Posterior cingulate gyrus (tissue), 11 donors: ENCODE measurements around the gene PIM1.
"Not testable (repeated sequence)": the region's sequence is repeated elsewhere in the genome, so short reads cannot be mapped to it uniquely, and the experiment has no call there.

Experiments
- DNase-seq, 10 donors: peaks; one replicate each; pipeline versions ENCODE4 v3.0.0 to v3.0.0-alpha.2; 2020 to 2021; ENCODE audit warnings: mixed read lengths in 3 of 10
- intact Hi-C: fragments of 100-400 bp; cut with DNase I; formaldehyde crosslinking; loops from one replicate; pipeline ENCODE4 v1.15.1; 2023

Gene PIM1

DNA sequence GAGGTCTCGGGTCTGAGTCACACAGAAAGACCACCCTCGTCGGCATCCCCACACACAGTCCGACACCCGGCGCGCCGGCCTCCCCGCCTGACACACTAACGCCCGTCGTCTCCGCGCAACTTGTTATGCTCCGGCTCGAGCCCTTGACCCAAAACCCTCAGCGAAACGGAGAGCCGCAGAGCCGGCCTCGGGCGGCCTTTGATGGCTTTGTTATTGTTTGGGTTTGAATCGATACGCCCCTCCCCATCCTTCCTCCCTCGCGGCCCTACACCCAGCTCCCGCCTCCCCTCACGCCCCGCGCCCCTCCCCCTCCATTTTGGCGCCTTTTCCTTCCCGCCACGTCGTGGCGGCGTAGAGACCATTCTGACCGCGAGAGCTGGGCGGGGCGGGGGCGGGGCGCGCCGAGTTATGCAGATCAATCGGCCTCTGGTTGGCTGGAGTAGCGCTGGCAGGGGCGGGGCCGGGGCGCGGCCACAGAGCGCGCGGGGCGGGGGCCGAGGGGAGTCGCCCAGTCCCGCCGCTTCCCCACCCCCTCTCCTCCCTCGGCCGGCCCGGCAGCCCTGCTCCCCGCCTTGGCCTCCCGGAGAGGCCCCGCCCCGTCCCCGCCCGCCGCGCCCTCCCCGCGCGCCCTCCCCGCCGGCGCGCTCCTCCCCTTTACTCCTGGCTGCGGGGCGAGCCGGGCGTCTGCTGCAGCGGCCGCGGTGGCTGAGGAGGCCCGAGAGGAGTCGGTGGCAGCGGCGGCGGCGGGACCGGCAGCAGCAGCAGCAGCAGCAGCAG, at the start of gene PIM1:
TSS of gene PIM1 (plus strand) at position 657 of the 777 bp plus-strand sequence. CDS start 424 bp downstream, outside the sequence.
- intact Hi-C loops = loop anchor here (5.0 to 10.0 kb wide), 2 partner anchors 285 to 402 kb away; partner anchors contain the start of gene C6orf89
- DNase-seq = peak; percentile 97 to 100 (median 99)

DNA sequence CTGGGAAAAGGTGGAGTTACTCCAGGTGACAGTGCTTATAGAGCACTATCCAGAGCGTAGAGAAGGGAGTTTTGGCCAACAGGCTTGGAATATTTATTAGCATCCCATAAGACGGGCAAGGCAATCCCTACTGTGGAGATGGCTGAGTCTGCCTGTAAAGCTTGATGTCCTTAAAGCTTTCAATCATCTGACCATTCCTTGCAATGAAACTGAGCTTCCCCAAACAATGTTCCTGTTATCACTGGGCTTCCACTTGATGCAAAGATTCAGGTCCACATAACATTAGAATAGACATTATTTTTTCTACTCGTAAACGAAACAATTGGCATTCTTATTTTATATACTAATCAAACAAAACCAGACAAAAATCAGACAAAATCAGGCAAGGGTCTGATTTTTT, 48.4 kb upstream of the PIM1 start:
- intact Hi-C loops = no loop called here
- DNase-seq = no peak

DNA sequence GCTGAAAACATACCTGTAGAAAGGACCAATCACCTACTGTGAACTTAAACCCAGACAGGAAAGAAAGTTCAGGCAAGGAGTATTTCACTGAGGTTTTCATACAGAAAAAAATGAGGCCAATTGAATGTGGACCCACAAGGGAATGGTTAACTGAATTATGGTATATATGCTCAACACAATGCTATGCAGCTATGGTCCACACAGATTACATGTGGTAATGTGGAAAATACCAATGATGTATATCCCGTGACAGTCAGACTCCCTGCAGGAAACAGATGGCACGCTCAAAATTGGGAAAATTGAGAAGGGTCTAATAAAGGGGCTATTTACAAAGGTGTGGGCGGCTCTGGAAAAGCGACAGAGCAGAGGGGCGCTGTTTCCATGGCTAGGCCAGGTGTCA, 47.1 kb upstream of the PIM1 start:
- intact Hi-C loops = no loop called here

DNA sequence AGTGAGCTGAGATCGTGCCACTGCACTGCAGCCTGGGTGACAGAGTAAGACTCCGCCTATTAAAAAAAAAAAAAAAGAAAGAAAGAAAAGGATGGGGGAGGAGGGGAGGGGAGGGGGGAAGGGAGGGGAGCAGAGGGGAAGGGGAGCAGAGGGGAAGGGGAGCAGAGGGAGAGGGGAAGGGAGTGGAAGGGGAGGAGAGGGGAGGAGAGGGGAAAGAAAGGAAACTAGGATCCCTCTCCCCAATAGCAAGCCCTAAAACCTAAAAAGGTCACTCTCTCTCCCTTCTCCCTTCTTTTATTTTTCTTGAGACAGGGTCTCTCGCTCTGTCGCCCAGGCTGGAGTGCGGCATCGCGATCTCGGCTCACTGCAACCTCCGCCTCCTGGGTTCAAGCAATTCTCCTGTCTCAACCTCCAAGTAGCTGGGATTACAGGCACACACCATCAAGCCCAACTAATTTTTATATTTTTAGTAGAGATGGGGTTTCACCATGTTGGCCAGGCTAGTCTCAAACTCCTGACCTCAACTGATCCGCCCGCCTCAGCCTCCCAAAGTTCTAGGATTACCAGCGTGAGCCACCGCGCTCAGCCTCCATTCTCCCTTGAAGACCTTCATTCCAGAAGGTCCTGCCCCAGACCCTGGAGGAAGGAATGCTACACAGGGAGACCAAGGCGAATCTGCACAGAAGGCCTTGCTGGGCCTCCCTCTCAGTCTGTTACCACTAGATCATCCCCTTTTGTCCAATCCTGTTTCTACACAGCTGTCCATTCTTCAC, 45.8 kb upstream of the PIM1 start:
- intact Hi-C loops = no loop called here
- peak in 1 of 10 donors; percentile 58 for DNase-seq

More for the DNA sequence above, 47.1 kb upstream of the PIM1 start:
- DNase-seq = no peak

DNA sequence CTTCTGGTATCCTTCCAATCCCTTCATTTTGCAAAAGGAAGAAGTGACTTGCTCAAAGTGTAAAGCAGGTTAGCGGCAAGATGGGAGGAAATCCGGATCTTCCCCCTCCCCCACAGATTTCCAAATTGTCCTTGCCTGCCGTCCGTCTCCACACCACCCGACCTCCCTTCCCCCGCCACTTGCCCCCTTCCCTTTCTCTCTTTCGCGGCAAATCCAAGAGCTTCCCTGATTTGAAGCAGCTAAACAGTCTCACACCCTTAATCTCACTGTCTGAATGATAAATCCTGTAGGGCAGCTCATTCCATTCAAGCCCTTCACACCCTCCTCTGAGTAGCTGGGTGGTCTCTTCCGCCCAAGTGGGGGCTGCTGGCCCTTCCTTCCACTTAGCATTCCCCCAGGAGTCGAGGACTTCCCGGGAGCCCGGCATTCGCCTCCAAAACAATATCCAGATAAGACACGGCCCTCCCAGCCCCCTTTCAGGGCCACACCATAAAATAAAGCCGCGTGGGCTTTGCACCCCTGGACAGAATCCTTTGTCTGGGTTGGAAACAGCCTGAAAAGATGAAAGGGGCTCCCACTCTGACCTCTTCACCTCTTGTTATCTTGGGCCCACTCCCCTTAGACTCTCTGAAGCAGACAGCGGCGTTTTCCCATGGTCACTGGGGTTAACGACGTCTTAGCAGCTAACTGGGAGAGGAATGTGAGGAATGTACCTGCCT, 44.0 kb upstream of the PIM1 start:
- intact Hi-C loops = no loop called here
- peak in 1 of 10 donors; percentile 28 for DNase-seq

DNA sequence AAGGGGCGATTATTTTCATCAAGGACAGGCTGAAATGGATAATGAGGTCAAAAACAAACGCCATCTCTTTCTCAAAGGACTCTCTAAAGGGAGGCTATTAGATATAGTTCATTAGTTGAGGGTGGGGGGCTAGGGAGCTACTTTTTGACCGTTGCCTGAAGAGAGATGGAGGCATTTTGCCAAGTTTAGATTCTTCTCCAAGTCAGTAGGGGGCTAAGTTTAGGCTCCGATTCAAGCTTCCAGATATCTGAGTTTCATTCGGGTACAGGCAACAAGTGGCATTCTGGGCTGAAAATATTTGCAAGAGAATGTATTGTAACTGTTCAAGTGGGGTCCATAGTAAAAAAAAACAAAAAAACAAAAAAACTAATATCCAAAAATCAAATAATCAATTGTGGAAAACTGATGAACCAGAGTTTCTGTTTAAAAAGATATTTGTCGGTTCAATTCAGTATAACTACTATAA, 43.4 kb upstream of the PIM1 start:
- intact Hi-C loops = no loop called here
- DNase-seq = no peak

DNA sequence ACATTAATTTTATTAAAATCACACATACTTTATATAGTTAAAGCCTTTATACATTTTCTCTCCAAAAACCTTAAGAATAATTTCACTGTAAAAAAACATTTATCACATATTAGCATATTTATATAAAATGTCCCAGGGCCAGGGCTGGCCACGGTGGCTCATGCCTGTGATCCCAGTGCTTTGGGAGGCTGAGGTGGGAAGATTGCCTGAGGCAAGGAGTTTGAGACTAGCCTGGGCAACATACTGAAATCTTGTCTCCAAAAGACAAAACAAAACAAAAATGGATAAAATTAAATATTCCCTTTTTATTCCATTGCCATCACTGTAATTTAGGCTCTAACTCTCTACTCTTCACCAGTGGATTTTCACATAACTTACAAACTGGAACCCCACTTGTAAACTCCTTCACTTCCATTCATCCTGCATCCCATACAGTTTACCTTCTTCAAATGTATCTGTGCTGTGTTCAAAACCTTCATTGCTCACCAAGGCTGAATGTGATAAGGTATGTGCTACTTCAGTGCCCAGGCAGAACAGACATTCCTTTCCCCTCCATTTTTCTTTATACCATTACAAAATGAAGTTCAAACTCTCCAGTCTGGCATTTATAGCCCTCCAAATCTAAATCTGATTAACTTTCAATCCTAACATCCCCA, 42.9 kb upstream of the PIM1 start:
- peak in 1 of 10 donors; percentile 25 for DNase-seq
- intact Hi-C loops = no loop called here

DNA sequence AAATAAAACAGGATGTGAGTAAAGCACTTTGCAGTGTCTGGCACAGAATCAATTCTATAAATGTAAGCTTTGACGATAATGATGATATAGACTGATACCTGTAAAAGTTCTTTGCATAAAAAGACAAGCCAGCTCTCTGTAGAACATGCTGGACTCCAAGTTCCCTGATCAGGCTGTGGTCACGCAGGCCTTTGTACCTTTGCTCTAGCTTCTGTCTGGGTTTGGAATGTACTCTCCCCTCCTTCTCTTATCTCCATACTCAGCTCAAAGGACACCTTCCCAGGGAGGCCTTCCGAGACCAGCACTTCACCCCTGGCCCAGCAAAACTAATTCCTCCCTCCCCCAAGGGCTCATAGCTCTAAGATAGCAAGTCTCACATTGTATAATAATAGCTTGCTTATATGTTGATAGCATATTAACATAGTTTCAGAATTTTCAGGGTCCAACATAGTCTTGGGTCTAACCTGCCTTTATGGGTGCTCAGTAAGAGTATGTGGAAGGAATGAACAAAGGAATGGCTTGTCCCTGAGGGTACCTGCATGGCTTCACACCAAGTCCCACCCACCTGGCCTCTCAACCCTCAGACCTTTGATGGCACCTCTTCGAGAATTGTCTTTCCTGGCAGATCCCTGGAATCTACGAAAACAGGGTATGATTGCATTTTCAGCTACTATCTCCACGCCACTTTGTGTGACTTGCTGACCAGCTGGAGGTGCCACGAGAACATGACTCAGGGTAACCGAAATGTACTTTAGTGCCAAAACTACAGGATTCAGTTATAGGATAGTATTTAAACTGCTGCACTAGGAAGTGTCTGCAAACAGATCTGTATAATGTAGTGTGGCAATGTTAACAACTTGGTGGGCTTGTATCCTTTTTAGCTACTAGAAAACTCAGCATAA, 41.7 kb upstream of the PIM1 start:
- intact Hi-C loops = no loop called here
- no peak for DNase-seq

DNA sequence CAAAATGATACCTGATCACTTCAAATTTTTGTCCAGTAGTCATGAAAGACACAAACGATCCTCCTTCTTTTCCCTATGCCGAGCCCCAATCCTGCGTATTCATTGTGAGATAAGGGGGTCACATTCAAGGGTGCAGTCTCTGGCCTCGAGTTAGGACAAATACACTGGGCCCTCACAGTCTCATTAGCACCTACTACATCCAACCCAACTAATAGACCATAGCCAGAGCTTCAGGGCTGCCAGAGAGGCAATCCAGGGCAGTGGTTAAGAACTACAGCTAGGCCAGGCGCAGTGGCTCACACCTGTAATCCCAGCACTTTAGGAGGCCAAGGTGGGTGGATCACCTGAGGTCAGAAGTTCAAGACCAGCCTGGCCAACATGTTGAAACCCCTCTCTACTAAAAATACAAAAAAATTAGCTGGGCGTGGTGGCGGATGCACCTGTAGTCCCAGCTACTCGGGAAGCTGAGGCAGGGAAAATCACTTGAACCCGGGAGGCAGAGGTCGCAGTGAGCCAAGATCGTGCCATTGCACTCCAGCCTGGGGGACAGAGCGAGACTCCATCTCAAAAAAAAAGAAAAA, 41.0 kb upstream of the PIM1 start:
- DNase-seq = peak in 1 of 10 donors; percentile 37
- intact Hi-C loops = not testable (repeated sequence)

DNA sequence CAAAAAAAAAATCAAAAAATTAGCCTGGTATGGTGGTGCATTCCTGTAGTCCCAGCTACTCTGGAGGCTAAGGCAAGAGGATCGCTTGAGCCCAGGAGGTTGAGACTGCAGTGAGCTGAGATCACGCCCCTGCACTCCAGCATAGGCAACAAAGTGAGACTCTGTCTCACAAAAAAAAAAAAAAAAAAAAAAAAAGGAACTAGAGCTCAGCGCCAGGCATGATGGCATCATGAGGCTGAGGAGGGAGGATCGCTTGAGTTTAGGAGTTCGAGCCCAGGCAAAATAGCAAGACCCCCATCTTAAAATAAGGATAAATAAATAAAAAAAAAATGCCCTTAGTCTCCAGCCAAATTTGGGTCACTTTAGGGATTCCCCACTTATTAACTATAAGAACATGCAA, 40.4 kb upstream of the PIM1 start:
- DNase-seq = no peak
- intact Hi-C loops = no loop called here

DNA sequence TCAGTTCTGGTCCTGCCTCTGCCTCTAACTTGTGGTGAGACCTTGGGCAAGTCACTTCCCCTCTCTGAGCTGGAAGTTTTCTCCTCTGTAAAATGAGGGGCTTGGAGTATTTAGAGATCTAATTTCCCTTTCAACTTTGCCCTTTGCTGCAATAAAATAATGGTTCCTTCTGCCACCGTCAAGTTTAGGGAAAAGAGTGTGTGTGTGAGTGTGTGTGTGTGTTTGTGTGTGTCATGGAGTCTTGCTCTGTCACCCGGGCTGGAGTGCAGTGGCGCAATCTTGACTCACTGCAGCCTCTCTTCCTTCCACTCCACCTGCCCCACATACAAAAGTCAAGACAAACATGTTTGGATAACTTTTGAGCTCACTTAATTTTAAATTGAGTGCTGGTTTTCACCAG, 39.2 kb upstream of the PIM1 start:
- intact Hi-C loops = no loop called here
- DNase-seq = peak in 1 of 10 donors; percentile 12

DNA sequence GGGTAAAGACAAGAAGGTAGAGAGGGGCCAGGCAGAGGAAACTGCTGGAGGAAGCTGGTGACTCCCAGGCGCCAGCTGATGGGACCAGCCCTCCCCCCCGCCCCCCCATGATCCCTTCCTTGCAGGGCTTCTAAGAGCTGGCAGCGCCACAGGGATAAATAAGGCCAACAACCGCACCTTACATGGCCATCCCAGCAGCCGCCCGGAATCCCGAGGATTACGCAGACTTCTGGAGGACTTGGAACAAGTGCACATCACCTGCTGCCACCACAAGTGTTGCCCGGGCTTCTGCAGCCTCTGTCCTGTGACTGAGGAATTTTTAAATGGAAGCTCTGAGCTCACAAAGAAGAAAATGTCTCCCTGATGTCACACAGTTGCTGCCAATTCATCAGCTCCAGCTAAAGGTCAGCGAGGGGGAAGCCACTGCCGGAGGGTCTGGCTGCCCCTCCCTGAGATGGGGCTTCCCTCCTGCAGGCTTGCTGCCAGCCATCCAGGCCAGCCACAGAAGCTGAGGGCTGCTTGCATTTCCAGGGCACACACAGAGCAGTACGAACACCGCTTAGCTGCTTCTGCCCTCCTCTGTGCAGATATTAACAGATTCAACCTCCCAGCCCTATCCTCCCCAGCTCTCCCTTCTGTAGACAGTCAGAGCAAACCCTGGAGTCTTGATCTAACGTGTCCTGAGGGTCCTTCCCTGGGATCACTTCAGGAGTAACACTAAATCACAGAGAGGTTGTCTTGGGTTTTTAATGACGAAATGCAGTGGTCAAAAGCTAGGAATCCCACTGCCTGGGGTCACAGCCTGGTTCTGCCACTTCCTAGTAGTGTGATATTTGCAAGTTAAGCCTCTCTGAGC, 38.6 kb upstream of the PIM1 start:
- intact Hi-C loops = no loop called here
- DNase-seq = peak in 4 of 10 donors; percentile 9 to 77 (median 23)

DNA sequence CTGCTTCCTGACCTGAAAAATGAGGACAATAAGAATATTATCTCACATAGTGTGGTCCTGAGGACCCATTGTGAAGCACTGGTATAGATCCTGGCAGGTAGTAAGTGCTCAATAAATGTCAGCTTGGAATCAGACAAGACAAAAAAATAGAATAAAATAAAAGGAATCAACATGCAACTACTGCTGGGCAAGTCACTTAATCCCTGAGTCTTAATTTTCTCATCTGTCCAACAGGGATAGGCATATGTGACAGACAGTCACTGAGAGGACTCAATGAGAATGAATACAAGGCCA, 38.0 kb upstream of the PIM1 start:
- intact Hi-C loops = no loop called here
- DNase-seq = no peak

DNA sequence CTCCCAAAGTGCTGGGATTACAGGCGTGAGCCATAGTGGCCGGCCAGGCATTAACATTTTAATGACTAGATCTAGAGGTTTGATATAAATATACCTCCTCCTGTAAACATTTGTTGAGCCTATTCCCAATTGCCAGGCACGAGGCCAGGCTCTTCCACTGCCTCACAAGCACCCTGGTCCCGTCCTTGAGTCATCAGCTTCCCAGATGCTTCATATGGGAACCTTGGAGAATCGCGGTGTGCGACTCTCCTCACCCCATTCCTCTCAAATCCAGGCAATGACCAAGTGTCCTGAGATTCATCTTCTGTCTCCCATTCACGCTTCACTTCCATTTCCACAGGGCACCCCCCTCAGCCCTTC, 35.9 kb upstream of the PIM1 start:
- DNase-seq = peak in 1 of 10 donors; percentile 24
- intact Hi-C loops = no loop called here

DNA sequence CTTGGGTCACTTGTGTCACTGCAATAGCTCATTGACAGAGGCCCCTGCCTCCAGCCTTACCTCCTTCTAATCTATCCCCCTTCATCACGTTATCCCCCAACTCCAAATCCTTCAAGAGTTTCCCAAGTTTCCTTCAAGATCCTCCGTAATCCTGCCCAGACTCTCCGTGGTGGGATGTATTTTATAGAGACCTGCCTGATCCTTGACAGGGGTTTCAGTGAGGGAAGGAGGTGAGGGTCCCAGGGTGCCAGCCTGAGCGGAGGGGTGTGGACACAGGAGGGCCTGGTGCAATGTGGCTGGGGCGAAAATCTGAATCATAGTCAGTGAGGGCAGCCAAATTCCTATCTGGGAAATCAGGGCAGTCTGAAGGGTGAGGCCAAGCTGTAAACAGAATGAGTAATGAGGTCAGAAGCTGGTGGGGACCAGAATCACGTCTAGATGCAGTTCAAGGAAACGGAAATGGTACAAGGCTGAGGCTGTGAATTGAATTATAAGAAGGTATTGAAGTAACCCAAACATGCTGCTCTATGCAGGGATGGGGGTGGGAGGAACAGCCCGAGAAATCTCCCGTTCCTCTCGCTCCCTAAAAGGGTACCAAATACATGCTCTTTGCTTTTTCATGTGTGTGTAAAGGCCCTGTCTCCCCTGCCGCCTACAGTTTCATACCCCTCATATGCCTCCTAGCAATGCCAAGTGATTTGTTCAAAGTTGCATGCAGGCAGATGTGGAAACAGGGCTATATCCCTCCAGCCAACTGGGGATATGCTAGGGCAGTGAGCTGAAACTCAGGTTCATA, 35.4 kb upstream of the PIM1 start:
- DNase-seq = no peak
- intact Hi-C loops = no loop called here

DNA sequence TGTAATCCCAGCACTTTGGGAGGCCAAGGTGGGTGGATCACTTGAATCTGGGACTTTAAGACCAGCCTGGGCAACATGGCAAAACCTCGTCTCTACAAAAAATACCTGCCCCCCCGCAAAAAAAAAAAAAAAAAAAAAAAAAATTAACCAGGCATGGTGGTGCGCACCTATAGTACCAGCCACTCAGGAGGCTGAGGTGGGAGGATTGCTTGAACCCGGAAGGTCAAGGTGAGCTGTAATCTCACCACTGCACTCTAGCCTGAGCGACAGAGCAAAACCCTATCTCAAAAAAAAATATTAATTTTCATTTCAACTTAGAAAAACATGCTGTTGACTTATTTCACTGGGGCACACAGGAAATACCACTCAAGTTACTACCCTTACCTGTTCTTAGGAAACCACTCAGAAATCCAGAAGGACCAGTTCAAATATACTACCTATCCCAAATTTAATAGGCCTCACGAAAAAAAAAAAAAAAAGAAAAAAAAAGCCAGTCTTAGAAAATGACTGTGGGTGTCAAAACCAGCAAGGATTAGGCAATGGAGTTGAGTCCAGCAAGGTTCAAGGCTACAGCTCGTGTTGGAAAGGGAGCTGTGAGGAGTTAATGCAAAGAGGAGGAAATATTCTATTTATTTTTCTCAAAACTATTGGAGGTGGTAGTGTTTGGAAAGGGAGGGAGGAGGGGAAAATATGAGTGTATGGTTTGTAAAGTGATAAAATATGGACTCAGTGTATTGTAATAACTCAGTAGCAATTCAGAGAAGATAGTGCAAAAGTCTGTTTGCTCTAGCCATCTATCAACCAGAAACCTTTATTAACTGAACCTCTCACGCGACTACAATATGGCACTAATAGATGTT, 33.9 kb upstream of the PIM1 start:
- intact Hi-C loops = no loop called here
- no peak for DNase-seq

DNA sequence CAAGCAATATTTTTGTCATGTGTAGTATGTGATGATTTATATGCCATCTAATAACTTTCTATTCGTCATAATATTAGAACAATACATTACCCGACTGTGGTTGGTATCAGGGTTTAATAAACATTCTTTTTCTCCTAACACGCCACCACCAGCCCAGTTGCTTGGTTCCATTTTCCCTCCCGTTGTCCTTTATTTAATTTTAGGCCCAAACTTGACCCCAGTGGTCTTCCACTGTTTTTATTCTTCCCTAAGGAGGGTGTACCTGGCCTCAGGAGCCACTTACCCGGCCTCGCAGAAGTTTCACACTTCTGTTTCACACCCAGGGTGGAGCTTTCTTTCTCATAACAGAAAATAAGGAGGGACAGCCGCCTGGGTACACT, 33.1 kb upstream of the PIM1 start:
- no peak for DNase-seq
- intact Hi-C loops = no loop called here
